Measurements from ENCODE around the gene SLC22A1.

- TF ChIP-seq KDM1A (IDR thresholded peaks at IDR 0.05; ENCODE audit: borderline replicate concordance, low read length) (no peak), CREB1 (IDR thresholded peaks at IDR 0.05) (no peak), CTCF (IDR thresholded peaks at IDR 0.05; ENCODE audit: control extremely low read depth in 1 of 3, insufficient read depth in 1 of 3, low read depth in 1 of 3, low read length in 3 of 3) (no peak), CHD2 (IDR thresholded peaks at IDR 0.05; ENCODE audit: low read length) (no peak), EZH2 (IDR thresholded peaks at IDR 0.05; ENCODE audit: low read depth, low read length, severe bottlenecking) (no peak), EP300 (IDR thresholded peaks at IDR 0.05; ENCODE audit: borderline replicate concordance in 1 of 2, low read depth in 2 of 2, low read length in 2 of 2) (no peak), POLR2A (IDR thresholded peaks at IDR 0.05; ENCODE audit: control extremely low read depth in 1 of 2, low read depth in 2 of 2, low read length in 2 of 2) (no peak)
Observed at GRCh38 chr6:160106701-160107100, 14.9 kb upstream of the SLC22A1 start.
